A549 treated with CpdA at 1 μM for 4 hours (cell line): ENCODE measurements around the gene CEP250. TPM values are rescaled to one million over a fixed set of nuclear protein-coding genes. Genes with fewer than 3 reads are reported as not detected.

Experiments used
- total RNA-seq: library from RNA; stranded (reverse); fragments of 200-300 nt; extraction: Qiagen RNA extraction; gene quantifications from 5 replicates; pipeline ENCODE4 v1.2.3, GENCODE V29; 2022; ENCODE audit warnings: low read depth

The CEP250 gene, protein sequence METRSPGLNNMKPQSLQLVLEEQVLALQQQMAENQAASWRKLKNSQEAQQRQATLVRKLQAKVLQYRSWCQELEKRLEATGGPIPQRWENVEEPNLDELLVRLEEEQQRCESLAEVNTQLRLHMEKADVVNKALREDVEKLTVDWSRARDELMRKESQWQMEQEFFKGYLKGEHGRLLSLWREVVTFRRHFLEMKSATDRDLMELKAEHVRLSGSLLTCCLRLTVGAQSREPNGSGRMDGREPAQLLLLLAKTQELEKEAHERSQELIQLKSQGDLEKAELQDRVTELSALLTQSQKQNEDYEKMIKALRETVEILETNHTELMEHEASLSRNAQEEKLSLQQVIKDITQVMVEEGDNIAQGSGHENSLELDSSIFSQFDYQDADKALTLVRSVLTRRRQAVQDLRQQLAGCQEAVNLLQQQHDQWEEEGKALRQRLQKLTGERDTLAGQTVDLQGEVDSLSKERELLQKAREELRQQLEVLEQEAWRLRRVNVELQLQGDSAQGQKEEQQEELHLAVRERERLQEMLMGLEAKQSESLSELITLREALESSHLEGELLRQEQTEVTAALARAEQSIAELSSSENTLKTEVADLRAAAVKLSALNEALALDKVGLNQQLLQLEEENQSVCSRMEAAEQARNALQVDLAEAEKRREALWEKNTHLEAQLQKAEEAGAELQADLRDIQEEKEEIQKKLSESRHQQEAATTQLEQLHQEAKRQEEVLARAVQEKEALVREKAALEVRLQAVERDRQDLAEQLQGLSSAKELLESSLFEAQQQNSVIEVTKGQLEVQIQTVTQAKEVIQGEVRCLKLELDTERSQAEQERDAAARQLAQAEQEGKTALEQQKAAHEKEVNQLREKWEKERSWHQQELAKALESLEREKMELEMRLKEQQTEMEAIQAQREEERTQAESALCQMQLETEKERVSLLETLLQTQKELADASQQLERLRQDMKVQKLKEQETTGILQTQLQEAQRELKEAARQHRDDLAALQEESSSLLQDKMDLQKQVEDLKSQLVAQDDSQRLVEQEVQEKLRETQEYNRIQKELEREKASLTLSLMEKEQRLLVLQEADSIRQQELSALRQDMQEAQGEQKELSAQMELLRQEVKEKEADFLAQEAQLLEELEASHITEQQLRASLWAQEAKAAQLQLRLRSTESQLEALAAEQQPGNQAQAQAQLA (N-terminal part only)
- 20.2 to 29.3 TPM (median 27.1 TPM) in 5 replicates for total RNA-seq

DNA sequence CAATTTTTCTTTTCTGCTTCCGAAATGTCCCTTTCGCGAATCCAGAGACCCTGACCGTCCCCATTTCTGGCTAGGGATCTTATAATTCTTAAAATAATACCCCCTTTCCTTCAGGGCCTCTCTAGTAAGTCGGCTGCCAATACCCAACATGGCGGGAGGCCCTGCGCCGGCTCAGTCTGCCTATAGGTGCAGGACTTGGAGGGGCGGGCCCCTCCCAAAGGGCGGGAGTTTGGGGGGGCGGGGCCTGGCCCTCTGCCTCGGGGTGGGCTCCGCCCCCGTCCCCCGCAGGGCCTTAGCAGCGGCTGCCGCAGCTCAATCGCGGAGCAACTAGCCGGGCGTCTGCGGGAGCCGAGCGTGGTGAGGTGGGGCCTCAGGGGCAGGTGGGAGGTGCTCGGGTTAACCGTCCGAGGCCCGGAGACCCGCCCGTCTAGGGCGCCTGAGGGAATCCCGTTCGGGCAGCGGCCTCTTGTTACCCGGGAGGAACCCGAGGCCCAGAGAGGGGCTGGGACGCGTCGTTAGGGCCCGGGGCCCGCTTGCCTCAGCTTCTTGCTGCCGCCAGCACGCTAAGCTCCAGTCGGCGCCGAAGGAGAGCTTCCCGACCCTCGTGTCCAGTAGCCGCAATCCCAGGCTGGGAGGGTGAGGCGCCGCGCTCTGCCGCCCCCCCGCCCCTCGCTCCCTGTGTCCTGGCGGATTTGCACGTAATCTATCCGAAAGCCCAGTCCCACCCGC, at the start of gene CEP250:
Gene CEP250 (plus strand): TSS at position 718 of the 729 bp plus-strand sequence. CDS start 6,770 bp downstream, outside the sequence.

DNA sequence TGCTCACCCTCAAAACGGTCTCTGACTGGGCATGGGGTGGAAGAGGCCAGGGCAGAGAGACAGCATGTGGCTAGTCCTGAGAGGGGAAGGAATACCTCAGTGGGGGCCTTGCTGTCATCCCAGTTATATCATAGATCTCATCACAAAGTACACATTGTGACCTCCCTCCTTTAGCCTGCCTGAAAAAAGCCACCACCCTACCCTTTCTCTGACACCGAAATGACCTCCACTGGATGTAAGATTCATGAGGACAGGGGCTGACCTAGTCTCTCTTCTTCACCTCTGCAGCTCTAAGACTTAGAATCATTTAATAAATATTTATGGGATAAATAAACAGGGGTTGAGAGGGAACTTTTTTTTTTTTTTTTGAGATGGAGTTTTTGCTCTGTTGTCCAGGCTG, 74.2 kb downstream of the CEP250 start, which contains the start of gene C20orf173:
Gene C20orf173 (minus strand): TSS at position 101 of the 400 bp plus-strand sequence. CDS start 279 bp downstream, outside the sequence.

DNA sequence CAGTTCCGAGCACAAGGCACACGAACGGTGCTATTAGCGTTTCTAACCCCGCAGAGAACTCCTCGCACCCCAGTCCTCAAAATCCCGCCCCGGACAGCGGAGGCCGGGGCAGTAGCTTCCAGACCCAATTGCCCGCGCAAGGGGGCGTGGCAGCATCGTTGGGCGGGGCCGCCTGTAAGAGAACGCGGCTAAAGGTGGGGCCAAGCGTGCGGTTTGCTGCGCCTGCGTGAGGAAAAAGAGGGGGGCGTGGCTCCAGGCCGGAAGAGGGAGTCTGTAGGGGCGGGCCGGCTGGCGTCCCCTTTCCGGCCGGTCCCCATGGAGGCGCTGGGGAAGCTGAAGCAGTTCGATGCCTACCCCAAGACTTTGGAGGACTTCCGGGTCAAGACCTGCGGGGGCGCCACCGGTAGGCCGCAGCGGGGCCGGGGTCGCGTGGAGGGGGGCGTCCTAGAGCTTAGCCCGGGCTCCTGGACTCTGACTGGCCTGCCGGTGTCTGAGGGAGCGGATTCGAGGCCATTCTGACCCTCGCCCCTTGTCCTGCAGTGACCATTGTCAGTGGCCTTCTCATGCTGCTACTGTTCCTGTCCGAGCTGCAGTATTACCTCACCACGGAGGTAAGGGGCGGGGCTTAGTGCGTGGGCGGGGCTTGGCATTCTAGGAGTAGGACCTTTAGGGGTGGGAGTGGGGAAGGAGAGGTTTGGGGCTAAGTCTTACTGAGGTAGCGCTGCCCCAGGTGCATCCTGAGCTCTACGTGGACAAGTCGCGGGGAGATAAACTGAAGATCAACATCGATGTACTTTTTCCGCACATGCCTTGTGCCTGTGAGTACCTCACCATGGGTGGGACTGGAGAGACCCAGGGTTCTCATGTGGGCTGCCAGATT, 86.6 kb downstream of the CEP250 start, which contains the start of gene ERGIC3:
Gene ERGIC3 (plus strand): TSS at position 296 of the 880 bp plus-strand sequence. CDS start 20 bp downstream, at position 316.

Other genes starting within 250 kb of the CEP250 start
- gene MMP24, start 228.9 kb upstream of the CEP250 start, total RNA-seq, result 15.8 to 20.6 TPM (median 18.5 TPM) in 5 replicates
- 47.8 to 84.2 TPM (median 74.9 TPM) in 5 replicates for gene MMP24OS, start 177.5 kb upstream of the CEP250 start, total RNA-seq
- gene EIF6, start 170.8 kb upstream of the CEP250 start, total RNA-seq, result 343 to 392 TPM (median 386 TPM) in 5 replicates
- 0.03 to 0.06 TPM (median 0.05 TPM) in 3 of 5 replicates, not detected in the others for gene FAM83C, start 163.2 kb upstream of the CEP250 start, total RNA-seq
- gene UQCC1, start 43.6 kb upstream of the CEP250 start, total RNA-seq, result 29.7 to 38.9 TPM (median 33.6 TPM) in 5 replicates
- not detected in 5 replicates for gene GDF5, start 17.4 kb upstream of the CEP250 start, total RNA-seq
- gene C20orf173, start 74.1 kb downstream of the CEP250 start, total RNA-seq, result not detected in 5 replicates
- gene ERGIC3, start 86.5 kb downstream of the CEP250 start, total RNA-seq, result 219 to 253 TPM (median 244 TPM) in 5 replicates
- gene SPAG4, start 160.2 kb downstream of the CEP250 start, total RNA-seq, result 3.0 to 5.5 TPM (median 4.4 TPM) in 5 replicates
- 173 to 232 TPM (median 223 TPM) in 5 replicates for gene CPNE1, start 209.3 kb downstream of the CEP250 start, total RNA-seq
- gene RBM12, start 209.3 kb downstream of the CEP250 start, total RNA-seq, result 72.0 to 88.0 TPM (median 78.0 TPM) in 5 replicates
- 29.7 to 40.1 TPM (median 37.5 TPM) in 5 replicates for gene NFS1, start 243.8 kb downstream of the CEP250 start, total RNA-seq
- 333 to 388 TPM (median 375 TPM) in 5 replicates for gene ROMO1, start 243.8 kb downstream of the CEP250 start, total RNA-seq